ENCODE results near the gene SLIT3.
"Not testable (repeated sequence)": the region's sequence is repeated elsewhere in the genome, so short reads cannot be mapped to it uniquely, and the experiment has no call there.

Gene SLIT3

DNA sequence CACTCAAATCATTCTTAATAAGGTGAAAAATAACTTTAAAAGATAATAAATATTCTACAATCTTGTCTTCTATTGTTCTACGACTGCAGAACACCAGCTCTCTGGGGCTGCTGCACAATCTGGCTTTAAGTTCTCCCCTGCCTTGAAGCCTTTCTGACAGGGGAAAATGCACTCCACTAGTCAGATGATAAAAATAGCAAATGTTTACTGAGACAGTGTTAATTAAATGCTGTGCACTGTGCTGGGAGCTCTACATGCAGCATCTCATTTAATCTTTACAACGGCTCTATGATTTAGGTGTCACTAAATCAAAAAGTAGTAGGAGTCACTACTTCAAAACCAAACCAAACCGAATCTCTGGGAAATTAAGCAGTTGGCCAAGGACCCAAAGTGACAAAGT is 132.7 kb downstream of the SLIT3 start:
- no peak for DNase-seq

GRCh38 chr5:169166078-169166477 is 134.9 kb downstream of the SLIT3 start:
- no peak for DNase-seq

DNA sequence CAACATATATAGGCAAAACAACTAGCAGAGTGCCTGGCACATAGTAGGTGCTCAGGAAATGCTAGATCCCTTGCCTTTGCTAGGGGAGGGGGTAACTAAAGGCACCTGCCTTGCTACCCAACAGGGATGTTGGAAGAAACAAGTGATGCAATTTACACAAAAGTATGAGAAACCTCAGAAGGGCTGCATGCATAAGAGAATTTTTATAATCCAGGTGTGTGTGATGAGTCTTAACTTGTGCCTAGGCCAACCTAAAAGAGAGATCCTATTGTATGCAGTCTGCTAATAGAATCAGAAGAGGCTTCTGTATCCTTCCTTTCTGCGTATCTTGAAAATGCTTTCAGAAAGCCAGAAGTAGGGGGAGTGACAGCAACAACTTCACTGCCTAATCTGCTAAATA is 135.9 kb downstream of the SLIT3 start:
- no peak for DNase-seq

DNA sequence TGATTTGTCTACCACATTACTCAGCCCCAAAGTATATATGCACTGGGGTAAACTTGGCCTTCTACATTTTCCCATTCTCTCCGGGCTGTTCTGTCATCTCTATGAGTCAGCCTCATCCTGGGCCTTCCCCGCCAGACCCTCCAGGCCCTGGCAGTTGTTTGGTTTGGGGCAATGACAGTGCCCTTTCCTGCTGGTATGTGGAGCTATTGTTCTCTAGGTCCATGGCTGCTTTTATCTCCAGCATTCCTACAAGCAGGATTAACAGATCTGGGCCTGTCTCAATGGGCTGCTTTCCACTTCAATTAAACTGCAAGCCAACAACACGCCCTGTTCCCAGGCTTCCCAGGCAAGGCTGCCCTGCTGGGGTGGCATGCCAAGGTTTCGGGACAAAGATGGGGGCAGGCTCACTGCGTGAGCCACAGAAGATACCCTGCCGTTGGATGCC is 136.4 kb downstream of the SLIT3 start:
- no peak for DNase-seq

DNA sequence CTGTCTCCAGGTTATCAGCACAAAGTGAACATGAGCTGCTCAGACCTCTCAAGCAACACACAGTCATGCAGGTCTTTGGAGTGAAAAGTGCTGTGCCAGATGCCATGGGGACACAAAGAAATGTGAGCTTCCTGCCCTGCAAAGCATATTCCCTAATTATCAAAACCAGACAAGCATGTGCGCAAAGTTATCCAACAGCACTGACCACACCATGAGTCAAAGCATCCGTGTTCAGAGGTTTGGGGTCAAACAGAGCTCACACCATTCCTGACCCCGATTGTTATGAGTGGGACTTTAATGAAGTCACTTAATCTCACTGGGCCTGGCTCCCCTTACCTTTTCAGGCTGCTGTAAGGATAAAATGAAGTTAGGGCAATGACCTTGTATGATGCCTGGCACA is 138.5 kb downstream of the SLIT3 start:
- no peak for DNase-seq

- no peak for DNase-seq
Observed at GRCh38 chr5:169161022-169161680, 139.8 kb downstream of the SLIT3 start.

DNA sequence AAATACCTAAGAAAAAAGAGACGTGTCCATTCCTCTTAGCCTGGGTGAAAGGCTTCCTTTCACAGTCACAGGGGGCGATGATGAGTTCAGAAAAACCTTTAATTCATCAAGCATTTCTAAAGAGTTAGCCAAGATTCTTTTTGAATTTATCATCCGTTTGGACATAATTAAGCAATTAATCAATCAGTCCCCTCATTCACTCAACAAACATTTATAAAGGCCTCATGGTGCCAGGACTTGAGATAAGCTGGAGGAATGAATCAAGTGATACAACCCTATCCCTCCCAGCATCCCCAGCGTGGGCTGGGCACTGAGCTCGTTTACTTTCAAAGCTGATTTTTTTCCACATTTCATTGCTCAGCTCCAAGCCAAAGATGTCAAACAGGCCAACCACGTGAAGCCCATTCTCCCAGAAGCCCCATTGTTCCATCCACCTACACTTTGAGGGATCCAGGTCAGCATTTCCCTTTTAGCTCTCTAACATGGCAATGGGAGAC is 140.5 kb downstream of the SLIT3 start:
- no peak for DNase-seq

DNA sequence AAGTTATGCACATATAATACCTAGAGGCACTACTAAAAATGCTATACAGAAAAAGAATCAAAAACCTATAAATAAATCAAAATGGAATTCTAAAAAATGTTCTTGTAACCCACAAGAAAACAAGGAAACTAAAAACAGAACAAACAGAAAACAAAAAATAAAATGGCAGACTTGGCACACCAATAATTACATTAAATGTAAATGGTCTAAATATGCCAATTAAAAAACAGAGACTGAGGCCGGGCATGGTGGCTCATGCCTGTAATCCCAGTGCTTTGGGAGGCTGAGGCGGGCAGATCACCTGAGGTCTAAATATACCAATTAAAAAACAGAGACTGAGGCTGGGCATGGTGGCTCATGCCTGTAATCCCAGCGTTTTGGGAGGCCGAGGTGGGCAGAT is 142.2 kb downstream of the SLIT3 start:
- DNase-seq, result no peak

DNA sequence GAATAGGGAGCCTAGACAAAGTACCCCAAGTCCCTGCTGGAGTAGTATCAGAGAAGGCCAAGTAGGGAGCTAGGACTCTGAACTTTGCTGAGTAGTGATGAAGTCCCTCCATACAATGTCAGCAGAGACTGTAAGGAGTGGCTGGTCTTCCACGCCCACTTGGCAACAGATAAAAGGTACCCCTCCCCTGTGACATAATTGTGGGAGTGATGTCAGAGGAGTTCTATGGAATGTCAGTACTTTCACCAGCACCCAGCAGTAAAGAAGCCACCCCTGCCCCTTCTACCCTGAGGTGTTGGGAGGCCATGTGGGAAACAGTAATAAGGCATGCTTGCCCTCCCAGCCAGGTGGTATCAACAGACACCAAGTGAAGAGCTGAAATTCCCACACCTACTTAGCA is 143.9 kb downstream of the SLIT3 start:
- no peak for DNase-seq

DNA sequence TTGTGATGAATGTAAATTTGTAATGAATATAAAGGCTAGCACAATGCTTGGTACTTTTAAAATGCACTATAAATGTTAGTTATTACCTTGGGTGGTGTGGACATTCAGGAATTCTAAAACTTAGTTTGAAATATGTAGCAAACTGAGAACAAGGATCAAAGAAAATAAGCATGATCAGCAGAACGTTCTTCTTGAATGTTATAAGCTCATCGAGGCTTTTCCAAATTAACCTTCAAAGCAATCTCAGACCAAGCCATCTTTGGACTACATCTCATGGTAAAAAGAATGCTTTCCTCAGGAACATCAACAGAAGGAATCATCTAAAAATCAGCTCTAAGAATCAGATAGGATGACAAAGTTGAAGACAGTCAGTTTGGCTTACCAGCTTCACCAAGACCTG is 146.3 kb downstream of the SLIT3 start:
- DNase-seq, result no peak

DNA sequence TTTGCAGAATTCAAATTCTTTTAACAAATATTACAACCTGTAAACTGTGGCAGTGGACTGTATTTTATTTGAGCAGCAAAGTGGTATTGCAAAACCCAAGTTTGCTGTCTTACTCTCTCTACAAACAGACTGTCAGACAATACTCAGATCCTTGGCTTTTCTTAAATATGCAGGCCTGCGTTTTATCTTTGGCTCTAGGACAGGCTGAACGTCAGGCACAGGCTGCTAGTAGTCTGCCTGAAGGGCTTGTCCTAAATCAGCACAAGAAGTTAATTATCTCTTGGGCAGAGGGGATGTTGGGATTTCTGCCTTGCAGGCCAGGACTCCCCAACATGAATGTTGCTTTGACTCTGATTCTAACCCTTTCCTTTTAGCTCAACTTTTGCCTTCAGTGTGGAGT is 147.5 kb downstream of the SLIT3 start:
- no peak for DNase-seq

GRCh38 chr5:169152946-169153345 is 148.0 kb downstream of the SLIT3 start:
- DNase-seq, result no peak

GRCh38 chr5:169152453-169152852 is 148.5 kb downstream of the SLIT3 start:
- no peak for DNase-seq

- no peak for DNase-seq
Observed at GRCh38 chr5:169151051-169151805, 149.7 kb downstream of the SLIT3 start.

- no peak for DNase-seq
Observed at GRCh38 chr5:169150108-169150507, 150.8 kb downstream of the SLIT3 start.

GRCh38 chr5:169149317-169149716 is 151.6 kb downstream of the SLIT3 start:
- no peak for DNase-seq

DNA sequence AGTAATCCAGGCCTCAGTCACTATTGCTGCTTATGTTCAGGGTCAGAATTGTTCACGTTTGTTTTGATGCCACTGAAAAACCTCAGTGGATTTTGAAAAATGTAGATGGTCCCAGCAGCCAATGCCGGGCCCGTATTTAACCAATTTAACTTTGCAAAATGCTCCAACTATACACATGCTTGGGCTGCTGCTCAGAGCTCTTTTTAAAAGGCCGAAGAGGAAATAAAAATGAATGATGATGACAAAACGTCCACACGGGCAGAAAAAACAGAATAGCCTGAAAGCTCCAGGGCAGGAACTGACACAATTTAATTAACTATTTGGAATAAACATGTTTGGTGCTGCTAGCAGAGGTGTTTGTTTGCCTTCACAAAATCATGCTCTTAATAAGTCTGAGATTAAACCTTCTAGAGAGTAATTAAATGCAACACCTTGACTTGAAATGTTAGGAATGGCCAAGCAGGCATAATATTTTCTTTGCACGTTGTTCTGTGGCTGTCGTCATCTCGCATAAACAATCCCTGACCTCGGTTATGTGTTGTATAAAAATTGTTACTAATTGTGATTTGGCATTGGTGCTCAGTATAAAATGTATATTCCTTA is 152.7 kb downstream of the SLIT3 start:
- DNase-seq, result no peak

- no peak for DNase-seq
Observed at GRCh38 chr5:169147534-169147933, 153.4 kb downstream of the SLIT3 start.

DNA sequence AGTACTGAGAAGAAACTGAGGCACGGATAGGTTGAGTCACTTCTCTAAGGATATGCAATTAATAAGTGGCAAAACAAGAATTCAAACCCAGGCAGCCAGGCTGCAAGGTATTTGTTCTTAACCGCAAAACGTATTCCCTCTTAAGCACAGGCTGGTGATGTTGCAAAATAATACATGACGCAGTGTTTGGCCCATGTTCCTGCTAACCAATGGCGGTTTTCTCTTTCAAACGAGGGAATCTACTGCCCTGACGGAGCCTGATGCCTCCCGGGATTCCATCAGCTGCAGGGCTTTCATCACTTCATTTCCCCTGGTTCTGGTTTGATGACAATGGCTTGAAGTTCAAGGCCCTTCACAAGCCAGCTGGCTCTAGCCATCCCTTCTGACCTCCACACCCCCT is 154.8 kb downstream of the SLIT3 start:
- DNase-seq, result no peak

DNA sequence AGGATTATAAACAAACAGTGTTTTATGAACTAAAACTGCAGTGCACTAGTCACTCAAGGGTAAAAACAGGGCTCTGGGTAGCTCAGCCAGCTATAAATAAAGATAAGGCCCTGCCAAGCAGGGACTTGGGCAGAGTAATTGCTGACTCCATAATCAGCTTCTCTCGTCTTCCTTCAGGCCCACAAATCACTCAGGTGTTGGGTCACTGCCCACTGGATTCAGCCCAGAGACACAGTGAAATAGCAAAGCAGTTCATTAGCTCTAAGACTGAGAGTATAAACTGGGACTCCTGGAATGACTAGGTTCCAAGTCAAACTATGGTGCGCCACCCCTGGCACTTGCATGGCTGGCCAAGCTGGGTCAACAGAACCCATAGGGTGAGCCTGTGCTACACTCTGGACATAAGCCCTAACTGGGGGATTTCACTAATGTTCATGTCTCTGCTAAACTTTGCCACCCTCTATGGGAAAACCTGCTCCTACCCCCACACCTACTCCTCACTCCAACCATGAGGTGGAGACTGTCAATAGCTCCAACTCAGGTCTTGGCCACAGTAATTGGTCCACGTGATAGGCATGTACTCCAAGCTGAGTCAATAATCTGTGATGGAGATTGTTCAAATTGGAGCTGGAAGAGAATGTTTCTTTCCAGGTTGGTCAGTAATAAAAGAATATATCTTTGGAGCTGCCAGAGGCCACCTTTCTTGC is 158.5 kb downstream of the SLIT3 start:
- no peak for DNase-seq

GRCh38 chr5:169140215-169140614 is 160.7 kb downstream of the SLIT3 start:
- not testable (repeated sequence) for DNase-seq

- no peak for DNase-seq
Observed at GRCh38 chr5:169139480-169140050, 161.4 kb downstream of the SLIT3 start.

GRCh38 chr5:169133531-169133930 is 167.4 kb downstream of the SLIT3 start:
- DNase-seq, result no peak

Measured in GDM1 (cell line).